Right atrium auricular region (tissue), 2 donors: ENCODE data around the gene FCN3. TPM values are rescaled to one million over a fixed set of nuclear protein-coding genes. Genes with fewer than 3 reads are reported as not detected.
A peak's percentile ranks its signal among the peaks of the same experiment; 100 is the strongest.

Experiments
- DNase-seq: peaks from one replicate; pipeline ENCODE4 v3.0.0-alpha.2; 2019; ENCODE audit warnings: low spot score
- H3K27ac ChIP-seq, 2 donors: fragments of 200-600 bp; sonication (generic); 1 replicate in 1 of 2; 2 replicates in 1 of 2; pipeline ENCODE4 v1.5.1; 2016 to 2019
- H3K27me3 ChIP-seq, 2 donors: fragments of 200-600 bp; sonication (generic); one replicate each; pipeline versions ENCODE4 v1.5.1 to v1.6.0; 2017 to 2019
- H3K36me3 ChIP-seq: fragments of 200-600 bp; sonication (generic); one replicate; pipeline ENCODE4 v1.5.1; 2016
- H3K4me1 ChIP-seq, 2 donors: fragments of 200-600 bp; sonication (generic); one replicate each; pipeline versions ENCODE4 v1.5.1 to v1.6.0; 2017 to 2019
- H3K4me3 ChIP-seq, 2 donors: fragments of 200-600 bp; sonication (generic); 1 replicate in 1 of 2; 2 replicates in 1 of 2; pipeline ENCODE4 v1.5.1; 2017 to 2019; ENCODE audit warnings: mild to moderate bottlenecking in 1 of 2, moderate library complexity in 1 of 2
- H3K9me3 ChIP-seq, 2 donors: fragments of 200-600 bp; sonication (generic); one replicate each; pipeline ENCODE4 v1.5.1; 2019
- total RNA-seq, 2 donors: library from RNA; depleted of rRNA; stranded (reverse); fragments of >200 nt; gene quantifications; one replicate each; pipeline ENCODE4 v1.1.0, GENCODE V29; 2016
- TF ChIP-seq, protein P1 (sequence below), 2 donors: fragments of 200-600 bp; sonication (generic); IDR thresholded peaks; one replicate each; pipeline ENCODE4 v1.5.1; 2019; ENCODE audit warnings: antibody characterized with exemption in 2 of 2

Gene FCN3
- total RNA-seq, 2 donors from 2014 or later: 21.1 to 36.6 TPM

DNA sequence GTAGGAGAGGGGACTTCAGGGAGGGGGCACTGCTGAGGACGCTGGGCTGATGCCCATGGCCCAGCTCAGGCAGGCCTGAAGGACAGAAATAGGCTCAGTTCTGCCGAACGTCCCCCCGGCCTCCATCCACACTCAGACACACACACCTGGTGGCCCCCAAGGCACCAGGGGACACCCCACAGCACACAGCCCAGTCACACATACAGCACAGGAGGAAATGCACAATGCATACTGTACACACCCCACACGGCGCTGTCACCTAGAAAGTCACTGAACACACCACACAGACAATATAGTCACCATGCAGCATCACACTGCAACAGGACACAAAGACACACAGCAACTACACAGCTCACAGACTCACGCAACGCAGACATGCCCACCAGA, 32.2 kb downstream of the FCN3 start:
- Histone ChIP-seq H3K4me1 (peaks cover 0 to 9% of the 10 kb centered on the region in 2 donors), H3K36me3 (no peaks in the 10 kb centered on the region), H3K9me3 (no peaks in the 10 kb centered on the region), H3K4me3 (no peak overlapping the region), H3K27me3 (no peaks in the 10 kb centered on the region), H3K27ac (no peak overlapping the region)
- TF ChIP-seq, protein P1, sequence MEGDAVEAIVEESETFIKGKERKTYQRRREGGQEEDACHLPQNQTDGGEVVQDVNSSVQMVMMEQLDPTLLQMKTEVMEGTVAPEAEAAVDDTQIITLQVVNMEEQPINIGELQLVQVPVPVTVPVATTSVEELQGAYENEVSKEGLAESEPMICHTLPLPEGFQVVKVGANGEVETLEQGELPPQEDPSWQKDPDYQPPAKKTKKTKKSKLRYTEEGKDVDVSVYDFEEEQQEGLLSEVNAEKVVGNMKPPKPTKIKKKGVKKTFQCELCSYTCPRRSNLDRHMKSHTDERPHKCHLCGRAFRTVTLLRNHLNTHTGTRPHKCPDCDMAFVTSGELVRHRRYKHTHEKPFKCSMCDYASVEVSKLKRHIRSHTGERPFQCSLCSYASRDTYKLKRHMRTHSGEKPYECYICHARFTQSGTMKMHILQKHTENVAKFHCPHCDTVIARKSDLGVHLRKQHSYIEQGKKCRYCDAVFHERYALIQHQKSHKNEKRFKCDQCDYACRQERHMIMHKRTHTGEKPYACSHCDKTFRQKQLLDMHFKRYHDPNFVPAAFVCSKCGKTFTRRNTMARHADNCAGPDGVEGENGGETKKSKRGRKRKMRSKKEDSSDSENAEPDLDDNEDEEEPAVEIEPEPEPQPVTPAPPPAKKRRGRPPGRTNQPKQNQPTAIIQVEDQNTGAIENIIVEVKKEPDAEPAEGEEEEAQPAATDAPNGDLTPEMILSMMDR (IDR thresholded peaks at IDR 0.05): no peak
- no peak for DNase-seq

DNA sequence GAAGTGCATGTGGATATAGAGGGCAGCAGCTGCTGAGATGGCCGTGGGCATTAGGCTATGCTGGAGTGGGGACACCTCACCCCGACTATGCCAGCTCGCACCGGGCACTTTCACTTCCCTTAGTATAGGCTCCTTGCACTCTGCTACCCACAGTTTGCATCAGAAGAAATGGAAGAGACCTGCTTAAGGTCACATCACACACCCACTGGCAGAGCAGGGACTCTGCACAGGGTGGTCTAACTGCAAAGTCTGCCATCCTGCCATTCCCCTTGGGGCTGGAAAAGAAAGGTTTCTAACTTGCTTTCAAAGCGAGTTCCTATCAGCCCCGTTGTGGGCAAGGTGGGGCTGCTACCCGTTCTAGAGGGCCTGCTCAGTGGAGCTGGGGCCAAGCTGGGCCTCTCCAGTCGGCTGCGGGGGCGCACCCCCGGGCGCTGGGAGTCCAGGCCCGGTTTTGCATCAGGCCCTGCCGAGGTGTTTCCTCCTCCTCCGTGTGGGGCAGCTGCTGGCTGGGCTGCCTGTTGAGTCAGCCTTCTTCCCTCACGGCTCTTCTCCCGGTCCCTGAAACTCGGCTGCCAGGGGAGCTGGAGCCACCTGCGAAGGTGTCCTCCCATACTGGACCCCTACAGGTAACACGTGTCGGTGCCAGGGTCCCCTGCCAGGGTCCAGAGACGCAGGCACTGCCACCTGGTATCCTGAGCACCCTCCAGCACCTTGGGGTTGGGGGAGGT, 32.9 kb downstream of the FCN3 start, which contains the start of gene SYTL1:
SYTL1 (plus strand) TSS at position 498 of the 728 bp plus-strand sequence. CDS start 3,313 bp downstream, outside the sequence.
- DNase-seq: no peak
- H3K27ac ChIP-seq: no peak within 1 kb of the TSS

DNA sequence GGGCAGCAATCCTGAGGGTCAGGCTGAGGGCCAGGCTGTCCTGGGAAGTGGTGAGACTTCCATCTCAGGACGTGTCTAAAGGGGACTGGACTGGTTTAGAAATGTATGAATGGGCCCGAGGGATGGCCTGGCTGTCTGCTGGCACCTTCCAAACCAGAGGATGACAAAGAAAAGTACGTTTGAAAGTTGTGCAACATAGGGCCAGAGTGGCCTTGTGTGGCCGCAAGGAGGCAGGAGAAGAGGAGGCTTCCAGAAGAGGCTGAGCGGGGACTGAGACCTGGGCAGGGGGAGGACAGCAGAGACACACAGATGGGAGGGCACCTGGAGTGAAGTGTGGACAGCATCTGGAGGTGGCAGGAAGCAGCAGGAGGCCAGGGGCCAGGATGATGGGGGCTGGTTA, 35.4 kb downstream of the FCN3 start:
- Histone ChIP-seq H3K9me3 (no peaks in the 10 kb centered on the region), H3K36me3 (peaks cover 13% of the 10 kb centered on the region), H3K4me3 (no peak overlapping the region), H3K27ac (no peak overlapping the region), H3K27me3 (no peaks in the 10 kb centered on the region), H3K4me1 (peaks cover 0 to 9% of the 10 kb centered on the region in 2 donors)
- no peak for DNase-seq
- TF ChIP-seq, protein P1 (IDR thresholded peaks at IDR 0.05): no peak

More for the DNA sequence above, 32.9 kb downstream of the FCN3 start, which contains the start of gene SYTL1:
- Histone ChIP-seq H3K4me3 (peak within 1 kb of the TSS in 1 of 2 donors; percentile 4), H3K9me3 (no peaks in the 10 kb centered on the region), H3K4me1 (peaks cover 0 to 9% of the 10 kb centered on the region in 2 donors), H3K27me3 (no peaks in the 10 kb centered on the region), H3K36me3 (no peaks in the 10 kb centered on the region)
- TF ChIP-seq, protein P1 (IDR thresholded peaks at IDR 0.05): no peak

DNA sequence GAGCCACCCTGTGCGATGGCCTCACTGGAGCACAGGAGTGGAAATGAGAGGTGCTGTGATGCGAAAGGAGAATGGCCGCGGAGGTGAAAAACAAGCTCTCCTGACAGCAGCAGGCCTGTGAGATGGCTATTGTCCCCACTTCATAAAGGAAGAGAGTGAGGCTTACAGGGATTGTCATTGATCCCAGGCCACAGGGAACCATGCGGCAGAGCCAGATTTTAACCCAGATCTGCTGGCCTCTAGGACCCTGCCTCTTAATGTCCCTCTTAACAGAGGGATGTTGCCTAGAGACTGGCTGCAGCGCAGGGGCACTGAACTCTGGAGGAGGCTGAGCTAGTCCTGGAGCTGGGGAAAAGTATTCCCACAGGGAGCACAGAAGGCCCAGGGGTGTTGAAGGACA, 35.9 kb downstream of the FCN3 start:
- H3K27ac ChIP-seq: no peak overlapping the region
- peaks cover 18% of the 10 kb centered on the region for H3K36me3 ChIP-seq
- H3K4me3 ChIP-seq: no peak overlapping the region
- no peaks in the 10 kb centered on the region for H3K9me3 ChIP-seq
- DNase-seq: no peak
- peaks cover 0 to 9% of the 10 kb centered on the region in 2 donors for H3K4me1 ChIP-seq
- TF ChIP-seq, protein P1 (IDR thresholded peaks at IDR 0.05): no peak
- no peaks in the 10 kb centered on the region for H3K27me3 ChIP-seq

DNA sequence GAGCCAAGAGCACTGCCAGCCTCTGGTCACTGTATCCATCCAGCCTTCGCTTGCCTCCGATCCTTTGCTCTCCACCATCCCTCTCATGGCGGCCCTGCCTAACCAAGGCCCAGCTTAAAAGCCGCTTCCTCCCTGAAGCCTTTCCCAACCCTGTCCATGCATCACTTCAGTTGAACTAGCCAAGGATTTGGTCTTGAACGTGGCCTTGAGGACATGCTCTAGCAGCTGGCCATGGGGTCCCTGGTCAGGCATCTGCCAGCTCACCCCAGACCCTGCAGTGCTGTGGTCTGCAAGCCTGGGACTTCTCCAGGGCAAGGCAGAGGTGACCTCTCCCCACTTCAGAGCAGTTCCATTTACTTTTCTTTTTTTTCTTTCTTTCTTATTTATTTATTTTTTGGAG, 37.9 kb downstream of the FCN3 start:
- Histone ChIP-seq H3K4me3 (no peak overlapping the region), H3K27me3 (no peaks in the 10 kb centered on the region), H3K27ac (no peak overlapping the region), H3K4me1 (peaks cover 0 to 16% of the 10 kb centered on the region in 2 donors), H3K36me3 (peaks cover 33% of the 10 kb centered on the region), H3K9me3 (no peaks in the 10 kb centered on the region)
- TF ChIP-seq, protein P1 (IDR thresholded peaks at IDR 0.05): no peak
- no peak for DNase-seq
